HFF-Myc (cell line): Measurements from ENCODE around the gene OR5H14.

Source experiments
- DNase-seq: peaks from one replicate; pipeline ENCODE4 v3.0.0-alpha.2; 2011; ENCODE audit warnings: low read depth; ENCODE audit errors: extremely low read depth
- H3K4me3 ChIP-seq: replicated peaks from 2 replicates; pipeline ENCODE4 v1.5.1; 2011; ENCODE audit warnings: low read depth, mild to moderate bottlenecking, control low read depth, low read length
- CTCF ChIP-seq: IDR thresholded peaks from 2 replicates; pipeline ENCODE4 v1.5.1; 2012; ENCODE audit warnings: mild to moderate bottlenecking, low read depth, low read length, control low read depth; ENCODE audit errors: missing control alignments

The OR5H14 gene

DNA sequence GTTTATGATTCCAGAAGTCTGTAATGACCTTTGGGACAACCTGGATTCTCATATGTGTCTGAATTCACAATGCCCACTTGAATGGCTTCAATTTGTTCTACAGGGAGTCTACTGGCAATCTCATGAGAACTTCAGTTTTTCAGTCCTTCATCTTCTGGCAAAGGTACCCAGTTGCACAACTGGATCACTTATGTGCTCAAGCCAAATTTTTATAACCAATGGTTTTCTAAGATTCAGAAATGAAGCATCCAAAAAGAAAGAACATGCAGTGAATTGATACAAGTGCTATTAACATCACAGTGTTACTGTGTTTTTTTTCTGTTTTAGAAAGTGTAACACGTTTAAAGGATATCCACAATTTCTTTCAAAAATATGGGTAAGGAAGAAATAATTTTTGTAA lies at the start of gene OR5H14:
Gene OR5H14 (plus strand): TSS at position 301 of the 400 bp plus-strand sequence. CDS start 1,907 bp downstream, outside the sequence.
- no peak within 1 kb of the TSS for H3K4me3 ChIP-seq
- no peak for DNase-seq
- no peak for TF ChIP-seq CTCF

DNA sequence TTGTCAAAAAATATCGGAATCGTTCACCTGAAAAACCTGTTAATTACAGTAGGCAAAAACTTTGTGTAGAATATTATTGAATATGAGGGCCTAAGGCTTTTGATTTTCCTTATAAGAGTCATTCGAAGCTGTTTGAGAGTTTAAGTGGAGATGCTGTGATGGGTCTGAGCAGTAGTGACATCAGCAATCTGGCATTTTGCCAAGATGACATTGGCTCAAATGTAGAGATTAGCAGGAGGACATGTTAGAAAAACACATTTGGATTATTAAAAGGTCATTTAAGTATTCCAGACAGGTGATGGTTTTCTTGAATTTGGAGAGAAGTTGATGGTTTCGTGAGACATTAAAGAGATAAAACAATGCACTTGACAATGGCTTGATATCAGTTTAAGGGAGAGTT lies 47.4 kb upstream of the OR5H14 start:
- no peak for TF ChIP-seq CTCF
- H3K4me3 ChIP-seq: no peak overlapping the region
- no peak for DNase-seq

DNA sequence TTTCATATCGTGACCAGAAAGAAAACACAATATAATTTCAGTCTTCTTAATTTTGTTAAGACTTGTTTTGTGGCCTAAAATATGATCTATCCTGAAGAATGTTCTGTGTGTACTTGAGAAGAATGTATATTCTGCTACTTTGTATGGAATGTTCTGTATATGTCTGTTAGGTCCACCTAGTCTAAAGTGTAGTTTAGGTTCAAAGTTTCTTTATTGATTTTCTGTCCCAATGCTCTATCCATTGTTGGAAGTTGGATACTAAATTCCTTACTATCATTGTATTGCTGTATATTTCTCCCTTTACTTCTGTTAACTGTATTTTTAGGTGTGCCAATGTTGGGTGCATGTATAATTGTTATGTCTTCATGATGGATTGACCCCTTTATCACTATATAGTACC lies 39.1 kb upstream of the OR5H14 start:
- TF ChIP-seq CTCF: no peak
- H3K4me3 ChIP-seq: no peak overlapping the region
- DNase-seq: no peak

GRCh38 chr3:98109807-98110549 lies 37.3 kb upstream of the OR5H14 start:
- no peak for TF ChIP-seq CTCF
- H3K4me3 ChIP-seq: no peak overlapping the region
- no peak for DNase-seq

DNA sequence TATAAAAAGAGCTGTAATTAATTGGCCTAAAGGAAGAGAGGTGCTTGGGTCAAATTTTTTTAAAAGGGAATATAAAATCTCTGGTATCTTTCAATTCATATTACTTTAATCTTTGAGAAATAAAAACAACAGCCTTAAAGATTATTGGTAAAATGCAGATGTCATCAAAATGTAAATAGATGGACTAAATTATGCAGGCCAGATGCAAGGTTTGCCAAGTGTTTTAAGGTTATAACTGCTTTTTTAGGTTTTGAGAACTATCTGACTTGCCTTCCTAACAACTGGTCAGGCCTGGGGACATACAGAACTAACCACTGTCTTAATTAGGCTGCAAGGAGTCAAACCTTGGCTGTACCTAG lies 36.8 kb upstream of the OR5H14 start:
- H3K4me3 ChIP-seq: no peak overlapping the region
- DNase-seq: no peak
- no peak for TF ChIP-seq CTCF

GRCh38 chr3:98114264-98114663 lies 33.0 kb upstream of the OR5H14 start:
- H3K4me3 ChIP-seq: no peak overlapping the region
- no peak for TF ChIP-seq CTCF
- DNase-seq: no peak

DNA sequence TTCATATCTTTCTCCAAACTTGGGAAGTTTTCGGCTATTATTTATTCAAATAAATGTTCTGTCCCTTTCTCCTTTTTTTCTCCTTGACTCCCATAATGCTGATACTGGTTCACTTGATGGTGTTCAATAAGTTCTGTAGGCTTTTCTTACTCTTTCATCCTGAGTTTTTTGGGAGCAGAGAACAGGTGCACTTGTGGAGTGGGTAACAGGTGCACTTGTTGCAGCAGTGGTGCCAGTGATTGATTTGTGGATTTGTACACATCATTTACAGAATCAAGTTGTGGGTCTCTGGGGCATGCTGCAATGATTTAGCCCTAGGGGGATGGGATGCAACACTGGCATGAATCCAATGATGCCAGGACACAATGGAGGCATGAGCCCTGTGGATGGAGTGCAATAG lies 31.6 kb upstream of the OR5H14 start:
- no peak for DNase-seq
- TF ChIP-seq CTCF: no peak
- no peak overlapping the region for H3K4me3 ChIP-seq
